Measurements from ENCODE around the gene HSPA12A.

- TF ChIP-seq POLR2AphosphoS5 (IDR thresholded peaks at IDR 0.05; ENCODE audit: low read depth, low read length) (no peak), POLR2A (IDR thresholded peaks at IDR 0.05; ENCODE audit: low read depth, low read length) (no peak)
Observed at GRCh38 chr10:116685807-116686206, 56.6 kb downstream of the HSPA12A start.
